Measurements from ENCODE around the gene SRSF5.
A peak's percentile ranks its signal among the peaks of the same experiment; 100 is the strongest.
"Not testable (repeated sequence)": the region's sequence is repeated elsewhere in the genome, so short reads cannot be mapped to it uniquely, and the experiment has no call there.

Gene SRSF5

DNA sequence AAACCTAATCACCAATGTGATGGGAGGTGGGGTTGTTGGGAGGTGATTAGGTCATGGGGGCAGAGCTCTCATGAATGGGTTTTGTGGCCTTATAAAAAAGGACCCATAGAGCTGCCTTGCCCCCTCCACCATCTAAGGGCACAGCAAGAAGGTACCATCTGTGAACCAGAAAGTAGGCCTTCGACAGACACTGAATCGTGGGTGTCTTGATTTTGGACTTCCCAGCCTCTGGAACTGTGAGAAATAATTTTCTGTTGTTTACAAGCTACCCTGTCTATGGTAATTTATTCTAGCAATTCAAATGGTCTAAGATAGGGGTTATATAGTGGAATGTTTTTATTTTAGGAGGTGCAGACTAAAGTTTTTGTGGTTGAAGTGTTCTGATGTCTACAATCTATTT is 38.0 kb downstream of the SRSF5 start:
- DNase-seq (ENCODE audit: low read depth in 2 of 3, low spot score in 2 of 3) = no peak

DNA sequence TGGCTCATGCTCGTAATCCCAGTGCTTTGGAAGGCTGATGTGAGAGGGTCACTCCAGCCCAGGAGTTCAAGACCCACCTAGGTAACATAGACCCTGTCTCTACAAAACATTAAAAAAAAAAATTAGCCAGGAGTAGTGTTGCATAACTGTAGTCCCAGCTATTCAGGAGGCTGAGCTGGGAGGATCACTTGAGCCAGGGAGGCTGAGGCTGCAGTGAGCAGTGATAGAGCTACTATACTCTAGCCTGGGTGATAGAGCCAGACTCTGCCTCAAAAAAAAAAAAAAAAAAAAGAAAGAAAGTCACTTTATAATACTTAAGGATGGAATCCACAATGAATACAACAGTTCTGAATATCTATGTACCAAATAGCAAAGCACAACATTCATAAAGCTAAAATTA is 40.2 kb downstream of the SRSF5 start:
- no peak for DNase-seq (ENCODE audit: low read depth in 2 of 3, low spot score in 2 of 3)

DNA sequence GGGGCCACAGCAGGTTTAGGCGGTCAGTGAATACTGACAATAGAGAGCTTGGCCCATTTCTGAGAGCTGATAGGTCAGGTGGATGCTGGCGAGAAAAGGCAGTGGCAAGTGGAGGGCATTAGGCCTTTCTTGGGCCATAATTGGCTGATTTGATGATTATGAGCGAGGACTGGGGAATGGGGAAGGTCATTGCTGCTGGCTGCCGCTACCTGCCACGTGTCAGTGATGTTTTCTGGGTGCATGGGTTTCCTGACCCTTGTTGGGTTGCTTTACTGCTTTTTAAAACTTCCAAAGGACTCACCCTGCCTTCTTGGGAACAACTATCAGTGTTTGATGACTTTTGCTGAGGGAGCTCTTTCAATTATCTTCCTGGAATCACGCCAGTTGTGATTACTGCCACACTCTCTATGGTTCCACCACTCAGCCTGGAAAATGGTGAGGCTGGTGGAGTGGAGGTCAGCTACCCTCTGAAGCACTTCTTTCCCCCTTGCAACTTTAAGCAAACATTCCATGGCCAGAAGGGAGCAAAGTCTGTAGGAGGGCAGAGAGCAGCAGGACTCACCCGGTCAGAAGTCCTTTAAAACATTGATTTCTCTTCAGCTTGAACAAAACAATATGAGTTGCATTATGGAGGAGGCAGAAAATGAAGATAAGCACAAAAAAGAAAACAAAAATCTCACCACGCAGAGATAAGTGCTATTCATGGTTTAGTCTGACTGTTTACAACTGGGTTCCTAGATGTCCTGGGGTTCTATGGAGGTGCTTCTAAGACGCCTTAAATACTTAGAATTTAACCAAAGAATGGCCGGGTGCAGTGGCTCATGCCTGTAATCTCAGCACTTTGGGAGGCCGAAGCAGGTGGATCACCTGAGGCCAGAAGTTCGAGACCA is 42.2 kb downstream of the SRSF5 start:
- DNase-seq (ENCODE audit: low read depth in 2 of 3, low spot score in 2 of 3) = no peak

DNA sequence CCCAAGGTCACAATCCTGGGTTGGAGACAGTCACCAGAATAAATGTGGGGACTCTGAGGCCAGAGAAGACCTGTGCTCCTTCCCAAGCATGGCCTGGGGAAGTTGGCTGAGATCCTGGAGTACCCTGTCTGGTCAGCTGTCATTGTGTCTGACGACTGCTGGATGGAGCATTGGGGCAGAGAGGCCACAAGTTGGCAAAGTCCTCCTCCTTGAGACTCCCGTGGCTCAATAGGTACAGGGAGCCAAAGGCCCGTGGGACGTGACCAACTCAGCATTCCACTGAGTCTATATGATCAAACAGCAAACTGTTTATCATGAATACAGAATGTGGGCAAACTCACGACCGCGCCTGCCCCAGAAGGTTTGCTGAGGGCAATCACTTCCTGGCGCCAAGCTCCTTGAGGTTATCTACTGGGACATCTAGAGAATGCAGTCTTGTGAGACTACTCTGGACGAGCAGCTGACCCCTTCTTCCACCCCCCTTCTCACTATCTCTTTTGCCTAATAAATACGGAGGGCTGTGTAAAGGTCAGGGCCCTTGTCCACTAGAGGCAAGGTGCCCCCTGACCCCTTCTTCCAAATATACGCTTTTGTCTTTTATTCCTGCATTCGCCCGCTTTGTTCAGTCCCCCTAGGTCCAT is 44.4 kb downstream of the SRSF5 start:
- no peak for DNase-seq (ENCODE audit: low read depth in 2 of 3, low spot score in 2 of 3)

DNA sequence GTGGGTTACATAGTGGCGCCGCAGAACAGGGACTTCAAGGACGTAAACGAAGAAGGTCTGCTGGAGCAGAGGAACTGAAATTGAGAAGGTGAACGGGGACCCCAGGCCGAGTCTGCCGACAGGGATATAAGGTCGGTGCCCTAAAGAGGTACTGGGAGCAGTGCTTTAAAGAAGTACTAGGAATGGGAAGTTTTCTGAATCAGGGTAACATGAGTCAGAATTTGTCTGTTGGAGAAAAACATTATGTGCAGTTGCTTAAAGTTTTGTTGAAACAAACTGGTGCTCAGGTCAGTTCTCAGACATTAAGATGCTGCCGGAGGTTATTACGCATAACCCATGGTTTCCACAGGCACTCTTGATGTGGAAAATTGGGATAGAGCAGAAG is 44.9 kb downstream of the SRSF5 start:
- DNase-seq (ENCODE audit: low read depth in 2 of 3, low spot score in 2 of 3) = no peak

DNA sequence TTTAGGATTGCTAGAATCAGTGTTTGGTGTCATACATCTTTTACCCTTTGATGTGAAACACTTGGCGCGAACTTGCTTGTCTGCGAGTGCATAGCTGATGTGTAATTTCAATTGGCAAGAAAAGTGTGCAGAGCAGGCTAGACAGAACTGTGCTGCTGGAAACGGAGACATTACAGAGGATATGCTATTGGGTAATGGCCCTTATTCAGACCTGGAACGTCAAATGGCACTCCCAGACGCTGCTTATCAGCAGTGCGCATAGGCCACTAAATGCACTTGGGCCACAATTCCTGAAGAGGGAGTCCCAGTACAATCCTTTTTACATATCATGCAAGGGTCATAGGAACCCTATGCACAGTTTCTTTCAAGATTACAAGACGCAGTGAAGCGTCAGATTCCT is 45.8 kb downstream of the SRSF5 start:
- DNase-seq (ENCODE audit: low read depth in 2 of 3, low spot score in 2 of 3) = no peak

DNA sequence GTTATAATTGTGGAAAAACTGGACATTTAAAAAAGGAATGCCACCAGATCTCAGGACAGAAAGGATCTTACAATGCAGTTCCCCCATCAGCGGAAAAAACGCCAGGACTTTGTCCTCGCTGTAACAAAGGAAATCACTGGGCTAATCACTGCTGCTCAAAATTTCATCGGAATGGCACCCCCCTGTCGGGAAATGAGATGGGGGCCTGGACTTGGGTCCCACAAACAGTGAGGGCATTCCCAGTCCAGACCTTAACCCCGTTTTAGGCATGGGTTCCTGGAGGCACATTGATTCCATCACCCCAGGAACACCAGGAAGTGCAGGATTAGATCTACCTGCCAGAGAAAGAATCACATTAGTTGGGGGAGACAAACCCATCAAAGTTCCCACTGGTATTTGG is 46.4 kb downstream of the SRSF5 start:
- DNase-seq (ENCODE audit: low read depth in 2 of 3, low spot score in 2 of 3) = not testable (repeated sequence)

DNA sequence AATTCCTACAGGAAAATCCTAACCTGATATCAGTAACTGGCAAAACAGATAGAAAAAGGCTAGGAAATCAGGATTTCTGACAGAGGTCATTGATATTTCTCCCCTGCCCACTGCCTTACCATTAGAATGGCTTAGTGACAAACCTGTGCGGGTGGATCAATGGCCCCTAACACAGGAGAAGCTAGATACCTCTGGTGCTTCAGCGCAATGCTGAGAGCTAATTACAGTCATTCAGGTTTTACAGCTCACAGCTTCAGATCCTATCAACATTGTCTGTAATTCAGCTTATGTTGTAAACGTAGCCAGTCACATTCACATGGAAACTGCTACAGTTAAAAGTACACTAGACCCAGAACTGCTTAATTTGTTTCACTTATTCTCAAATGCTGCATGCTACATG is 47.5 kb downstream of the SRSF5 start:
- DNase-seq (ENCODE audit: low read depth in 2 of 3, low spot score in 2 of 3) = no peak

DNA sequence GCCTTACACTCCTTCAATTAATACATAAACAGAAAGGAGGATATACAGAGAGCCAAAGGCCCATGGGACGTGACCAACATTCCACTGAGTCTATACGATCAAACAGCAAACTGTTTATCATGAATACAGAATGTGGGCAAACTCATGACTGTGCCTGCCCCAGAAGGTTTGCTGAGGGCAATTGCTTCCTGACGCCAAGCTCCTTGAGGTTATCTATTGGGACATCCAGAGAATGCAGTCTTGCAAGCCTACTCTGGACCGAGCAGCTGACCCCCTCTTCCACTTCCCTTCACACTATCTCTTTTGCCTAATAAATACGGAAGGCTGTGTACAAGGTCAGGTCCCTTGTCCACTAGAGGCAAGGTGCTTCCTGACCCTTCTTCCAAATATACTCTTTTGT is 48.6 kb downstream of the SRSF5 start:
- DNase-seq (ENCODE audit: low read depth in 2 of 3, low spot score in 2 of 3) = no peak

DNA sequence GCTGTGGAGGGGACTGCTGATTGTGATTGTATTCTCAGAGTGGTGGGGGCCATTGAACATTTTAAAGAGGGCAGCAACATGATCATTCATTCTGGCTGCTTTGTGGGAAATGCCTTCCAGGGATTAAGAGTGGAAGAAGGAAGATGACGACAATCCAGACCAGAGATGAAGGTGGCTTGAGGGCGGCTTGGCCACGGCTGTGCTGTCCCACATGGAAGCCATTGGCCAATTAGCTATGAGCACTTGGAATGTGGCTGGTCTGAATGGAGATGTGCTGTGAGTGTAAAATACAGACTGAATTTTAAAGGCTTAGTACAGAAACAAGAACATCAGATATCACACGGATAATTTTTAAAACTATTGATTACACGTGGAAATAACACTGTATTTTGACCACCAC is 49.3 kb downstream of the SRSF5 start:
- no peak for DNase-seq (ENCODE audit: low read depth in 2 of 3, low spot score in 2 of 3)

DNA sequence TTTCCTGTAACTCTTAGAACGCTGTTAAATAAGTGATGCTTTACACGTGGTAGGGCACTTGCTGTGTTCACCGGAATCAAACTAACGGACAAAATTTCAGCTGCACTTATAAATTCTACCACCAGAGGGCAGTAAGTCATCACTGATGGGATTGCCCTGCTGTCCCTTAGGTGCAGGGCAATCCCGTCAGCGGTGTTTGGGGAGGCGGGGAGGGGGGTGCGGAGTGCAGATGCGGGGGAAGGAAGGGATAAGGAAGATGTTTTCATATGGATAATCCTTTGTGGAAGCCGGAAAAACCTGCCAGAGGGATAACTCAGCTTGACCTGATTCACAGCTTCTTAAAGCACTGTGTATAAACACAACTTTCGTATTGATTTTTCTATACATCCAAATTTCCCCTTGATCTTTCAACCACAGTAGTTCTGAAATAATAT is 51.8 kb downstream of the SRSF5 start:
- DNase-seq (ENCODE audit: low read depth in 2 of 3, low spot score in 2 of 3) = peak; percentile 7 to 48 (median 7)

DNA sequence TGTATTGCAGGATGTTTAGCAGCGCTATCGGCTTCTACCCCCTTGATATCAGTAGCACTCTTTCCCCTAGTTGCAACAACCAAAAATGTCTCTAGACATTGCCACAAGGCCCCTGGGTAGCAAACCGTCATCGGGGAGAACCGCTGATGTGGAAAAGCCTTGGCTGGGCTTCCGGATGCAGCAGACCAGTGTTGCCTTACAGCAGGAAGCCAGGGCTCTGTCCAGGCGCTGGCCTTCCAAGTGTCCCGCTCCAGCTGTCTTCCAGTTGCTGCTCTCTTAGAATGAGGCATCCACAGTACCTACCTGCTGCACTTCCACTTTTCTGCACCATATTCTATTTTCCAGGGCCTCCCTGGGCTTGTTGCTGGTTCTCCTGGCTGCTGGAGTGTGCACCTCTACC is 52.7 kb downstream of the SRSF5 start:
- no peak for DNase-seq (ENCODE audit: low read depth in 2 of 3, low spot score in 2 of 3)

DNA sequence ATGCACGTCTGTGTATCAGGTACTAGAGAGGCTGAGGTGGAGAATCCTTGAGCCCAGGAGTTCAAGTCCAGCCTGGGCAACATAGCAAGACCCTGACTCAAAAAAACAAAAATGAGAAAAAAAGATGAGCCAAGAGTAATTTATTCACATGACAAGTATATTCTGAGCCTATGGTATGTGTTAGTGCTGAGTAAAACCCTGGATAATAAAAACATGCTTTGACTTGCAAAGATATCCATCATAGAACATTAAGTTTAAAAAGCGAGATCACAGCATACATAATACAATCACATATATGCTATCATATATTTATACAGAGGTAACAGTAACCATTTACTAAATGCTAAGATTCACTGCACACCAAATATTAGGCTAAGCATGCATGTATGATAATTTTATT is 54.0 kb downstream of the SRSF5 start:
- no peak for DNase-seq (ENCODE audit: low read depth in 2 of 3, low spot score in 2 of 3)
